ENCODE measurements around the gene LSM2. TPM values are rescaled to one million over a fixed set of nuclear protein-coding genes. Genes with fewer than 3 reads are reported as not detected.

LSM2 gene
- total RNA-seq, 4 donors from 2014 or later, result 37.1 to 119 (median 58.7) TPM

DNA sequence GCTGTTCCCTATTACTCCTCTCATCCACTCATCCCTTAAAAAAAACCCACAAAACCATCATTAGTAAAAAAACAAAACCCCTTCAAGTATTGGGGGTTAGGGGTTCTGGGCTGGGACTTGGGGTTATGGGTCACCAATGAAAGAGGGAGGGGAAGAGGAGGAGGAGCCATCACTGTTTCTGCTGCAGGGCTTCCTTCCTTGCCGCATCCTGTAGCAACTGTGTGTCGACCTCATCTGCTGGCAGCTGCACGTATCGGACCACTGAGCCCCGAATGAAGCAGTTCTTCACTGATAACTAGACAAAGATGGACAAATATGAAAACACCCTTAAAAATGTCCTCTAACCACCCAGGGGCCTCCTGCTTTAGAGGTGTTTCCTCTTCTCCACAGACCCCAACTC is 9.2 kb downstream of the LSM2 start:
- Histone ChIP-seq H3K36me3 (no peaks in the 10 kb centered on the region), H3K4me3 (no peak overlapping the region), H3K27me3 (no peaks in the 10 kb centered on the region), H3K4me1 (no peaks in the 10 kb centered on the region), H3K9me3 (no peaks in the 10 kb centered on the region), H3K27ac (peak overlapping the region in 1 of 2 donors; percentile 97)
- DNase-seq, result no peak
- TF ChIP-seq POLR2A (IDR thresholded peaks at IDR 0.05) (no peak), CTCF (IDR thresholded peaks at IDR 0.05) (no peak)
- intact Hi-C loops (cut with DNase I; ENCODE audit: low total_unique reads), result loop anchor here (10.0 kb wide), 1 partner anchor 63 kb away; the partner anchor contains the start of gene CLIC1

DNA sequence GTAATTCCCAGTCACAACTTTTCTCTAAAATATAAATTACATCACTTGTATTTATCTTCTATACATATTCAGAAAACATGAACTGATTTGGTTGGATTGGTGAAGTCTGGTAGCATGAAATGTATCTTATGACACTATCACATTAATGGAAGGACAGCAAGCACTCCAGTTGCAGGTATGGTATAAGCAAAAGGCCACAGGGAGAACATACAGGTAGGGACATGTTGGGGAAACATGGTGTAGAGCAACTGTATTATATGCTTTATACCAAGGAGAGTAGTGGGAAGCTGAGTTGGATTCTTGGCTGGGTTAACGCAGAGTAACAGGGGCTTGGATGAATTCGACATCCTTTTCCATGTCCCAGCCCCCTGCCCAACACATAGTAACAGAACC is 9.8 kb downstream of the LSM2 start:
- Histone ChIP-seq H3K36me3 (no peaks in the 10 kb centered on the region), H3K9me3 (no peaks in the 10 kb centered on the region), H3K27me3 (no peaks in the 10 kb centered on the region), H3K27ac (peak overlapping the region in 1 of 2 donors; percentile 97), H3K4me3 (no peak overlapping the region), H3K4me1 (no peaks in the 10 kb centered on the region)
- TF ChIP-seq CTCF (IDR thresholded peaks at IDR 0.05) (no peak), POLR2A (IDR thresholded peaks at IDR 0.05) (no peak)
- no peak for DNase-seq
- intact Hi-C loops (cut with DNase I; ENCODE audit: low total_unique reads), result loop anchor here (10.0 kb wide), 1 partner anchor 62 kb away; the partner anchor contains the start of gene CLIC1

DNA sequence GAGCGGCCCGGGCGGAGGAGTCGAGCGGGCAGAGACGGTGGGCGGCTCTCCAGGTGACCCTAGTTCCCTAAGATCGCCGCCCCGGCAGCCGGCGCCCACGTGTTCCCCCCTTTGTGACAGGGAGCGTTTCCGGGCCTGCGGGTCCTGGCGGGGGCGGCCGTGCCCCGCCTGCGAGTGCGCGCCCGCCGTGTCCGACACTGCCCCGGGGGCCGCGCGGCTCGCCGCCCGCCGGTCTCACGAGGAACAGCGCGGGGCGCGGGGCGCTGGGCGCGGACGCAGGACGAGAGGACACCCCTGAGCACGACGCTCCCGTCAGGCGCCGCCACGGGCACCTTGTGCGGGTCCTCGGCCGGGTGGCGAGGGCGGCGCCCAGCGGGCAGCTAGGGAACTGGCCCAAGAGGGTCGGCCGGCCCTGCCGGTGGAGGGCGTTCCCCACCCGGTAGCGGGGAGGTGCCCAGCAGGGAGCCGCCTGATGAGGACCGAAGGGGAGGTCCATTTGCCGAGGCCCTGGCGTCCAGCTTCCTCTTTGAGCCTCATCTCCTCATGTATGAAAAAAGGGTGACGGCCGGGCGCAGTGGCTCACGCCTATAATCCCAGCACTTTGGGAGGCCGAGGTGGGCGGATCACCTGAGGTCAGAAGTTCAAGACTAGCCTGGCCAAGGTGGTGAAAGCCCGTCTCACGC is 11.0 kb downstream of the LSM2 start, which contains the start of gene VARS1:
Gene VARS1 (minus strand): TSS at position 137 of the 683 bp plus-strand sequence. CDS start 535 bp downstream, outside the sequence.
- no peaks in the 10 kb centered on the region for H3K27me3 ChIP-seq
- no peaks in the 10 kb centered on the region for H3K4me1 ChIP-seq
- no peaks in the 10 kb centered on the region for H3K9me3 ChIP-seq
- peak within 1 kb of the TSS; percentile 73 to 88 for H3K4me3 ChIP-seq
- intact Hi-C loops (cut with DNase I; ENCODE audit: low total_unique reads), result loop anchor here (10.0 kb wide), 1 partner anchor 61 kb away; the partner anchor contains the start of gene CLIC1
- H3K36me3 ChIP-seq, result no peaks in the 10 kb centered on the region
- TF ChIP-seq CTCF (IDR thresholded peaks at IDR 0.05) (peak; percentile 77 to 99 (median 89)), POLR2A (IDR thresholded peaks at IDR 0.05) (peak; percentile 55 to 72)
- DNase-seq, result peak; percentile 90 to 91
- peak within 1 kb of the TSS; percentile 90 to 97 for H3K27ac ChIP-seq

DNA sequence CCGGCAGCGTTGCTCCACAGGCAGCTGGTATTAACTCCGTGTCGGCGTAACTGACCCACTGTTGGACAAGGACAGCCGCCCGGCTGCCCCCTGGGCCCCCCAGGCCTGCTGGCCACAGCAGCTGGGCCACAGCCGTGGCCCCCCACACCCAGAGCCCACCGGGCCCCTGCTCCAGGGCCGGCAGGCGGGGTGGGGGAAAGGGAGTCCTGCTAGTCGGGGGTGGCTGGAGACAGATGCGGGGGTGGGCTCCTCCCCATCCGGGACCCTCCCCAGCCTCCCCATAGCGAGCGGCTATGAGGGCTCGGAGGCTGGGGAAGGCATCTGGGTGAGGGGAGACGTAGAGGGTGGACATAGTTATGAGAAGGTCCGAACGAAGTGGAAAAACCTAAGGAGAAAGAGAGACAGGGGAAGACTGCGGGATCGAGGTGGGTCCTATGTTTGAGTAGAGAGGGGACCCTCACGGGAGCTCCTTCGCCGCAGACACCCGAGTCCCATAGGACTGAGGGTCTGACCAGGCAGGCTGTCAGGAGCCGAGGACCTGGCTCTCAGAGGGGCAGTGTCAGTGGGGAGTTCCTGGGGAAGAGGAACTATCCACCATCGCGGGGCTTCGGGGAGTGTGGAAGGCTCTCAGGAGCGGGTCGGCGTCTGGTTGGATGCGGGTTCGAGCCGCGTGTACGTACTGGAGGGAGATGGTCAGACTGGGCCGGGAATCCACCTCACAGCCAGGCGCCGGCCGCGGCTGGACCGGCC is 11.7 kb downstream of the LSM2 start:
- peak overlapping the region; percentile 73 to 88 for H3K4me3 ChIP-seq
- H3K27ac ChIP-seq, result peak overlapping the region; percentile 90 to 97
- peak in 1 of 2 donors; percentile 38 for DNase-seq
- H3K27me3 ChIP-seq, result no peaks in the 10 kb centered on the region
- intact Hi-C loops (cut with DNase I; ENCODE audit: low total_unique reads), result loop anchor here (10.0 kb wide), 1 partner anchor 60 kb away; the partner anchor contains the start of gene CLIC1
- H3K4me1 ChIP-seq, result no peaks in the 10 kb centered on the region
- H3K9me3 ChIP-seq, result no peaks in the 10 kb centered on the region
- H3K36me3 ChIP-seq, result no peaks in the 10 kb centered on the region
- no peak for TF ChIP-seq CTCF (IDR thresholded peaks at IDR 0.05)
